Measurements from ENCODE around the gene AKAP7.

GRCh38 chr6:131116321-131116720, 18.9 kb upstream of the AKAP7 start:
- TF ChIP-seq EZH2 (IDR thresholded peaks at IDR 0.05; ENCODE audit: insufficient read depth, low read length) = no peak
- TF ChIP-seq CTCF (IDR thresholded peaks at IDR 0.05; ENCODE audit: insufficient read depth, low read depth, low read length) = no peak
